ENCODE measurements around the gene TNNC2. TPM values are rescaled to one million over a fixed set of nuclear protein-coding genes. Genes with fewer than 3 reads are reported as not detected.

The TNNC2 gene
- total and polyA plus RNA-seq, 2 of the 8 experiments (the other 6 are each of a cell fraction or from before 2014, with no cell fraction given) = 5.7 to 7.6 TPM

- no peak overlapping the region for H3K27ac ChIP-seq (ENCODE audit: low read depth, low read length)
- H2BK120ac ChIP-seq (replicated peaks; ENCODE audit: low read depth, low read length) = peak overlapping the region; percentile 59
- H2BK15ac ChIP-seq (ENCODE audit: low read length) = no peak overlapping the region
- no peak overlapping the region for H4K8ac ChIP-seq (ENCODE audit: extremely low read depth, insufficient read depth, low read length)
- no peak overlapping the region for H2AFZ ChIP-seq (ENCODE audit: low read length)
- no peak overlapping the region for H3K14ac ChIP-seq (ENCODE audit: insufficient read length)
- 89% methylated on average over 5 of the region's 6 CpGs; no CpG with 5 or more reads in 1 of the 2 experiments for WGBS, 2 experiments (ENCODE audit: extremely low coverage in 1 of 2, insufficient coverage in 1 of 2, insufficient read length in 1 of 2, insufficient replicate concordance in 2 of 2, low coverage in 1 of 2, low lambda C conversion rate in 2 of 2, missing lambda C conversion rate in 1 of 2)
- H2BK12ac ChIP-seq (ENCODE audit: low read depth, low read length) = peak overlapping the region; percentile 90
- peak overlapping the region; percentile 48; the same call in 1 of the 2 replicates for H2BK20ac ChIP-seq (ENCODE audit: low read length)
- POLR2A ChIA-PET (ENCODE audit: partially characterized antibody) = interaction anchor here (1.1 to 9.9 kb wide), 11 partner anchors 12 to 101 kb away, joined by 3 to 178 read pairs (median 4); partner anchors contain the start of genes PCIF1, SNX21 and ZSWIM1
- no peak overlapping the region for H3K56ac ChIP-seq (replicated peaks; ENCODE audit: insufficient read length, low read depth, low read length)
- no peak overlapping the region; a peak in 1 of 4 replicates for H3K4me2 ChIP-seq (ENCODE audit: insufficient read depth in 1 of 2, low read depth in 2 of 2, low read length in 2 of 2)
- peaks cover 0 to 22% (median 0%) of the 10 kb centered on the region in 4 experiments; a peak in 3 of 8 replicates for H3K36me3 ChIP-seq (ENCODE audit: control insufficient read depth in 2 of 4, insufficient read depth in 4 of 4, low read length in 3 of 4)
- CTCF ChIA-PET (ENCODE audit: partially characterized antibody) = interaction anchor here (1.1 to 1.9 kb wide), 5 partner anchors 12 to 53 kb away, joined by 3 to 8 read pairs (median 5); no protein-coding TSS in a partner anchor
- H3K4me1 ChIP-seq (replicated peaks in 1 of 4; ENCODE audit: control insufficient read depth in 3 of 4, insufficient read depth in 4 of 4, low read length in 3 of 4) = peaks cover 4 to 16% (median 12%) of the 10 kb centered on the region in 4 experiments
- H3K18ac ChIP-seq (ENCODE audit: extremely low read depth, low read length) = no peak overlapping the region
- H2BK5ac ChIP-seq (ENCODE audit: low read depth, low read length) = peak overlapping the region; percentile 87; the same call in 1 of the 2 replicates
- H3K79me2 ChIP-seq (ENCODE audit: control insufficient read depth in 1 of 2, insufficient read depth in 2 of 2, low read length in 2 of 2) = peaks cover 0 to 23% of the 10 kb centered on the region in 2 experiments; a peak in 2 of 4 replicates
- FAIRE-seq = no peak
- no peak overlapping the region for H4K5ac ChIP-seq (ENCODE audit: insufficient read length, low read depth, low read length)
- H3K9me3 ChIP-seq (ENCODE audit: insufficient read depth in 2 of 2, low read depth in 1 of 2, low read length in 1 of 2) = no peaks in the 10 kb centered on the region
- H3K4me3 ChIP-seq (ENCODE audit: extremely low read depth in 1 of 4, insufficient read depth in 2 of 4, low read depth in 3 of 4, low read length in 4 of 4) = no peak overlapping the region
- no peak overlapping the region for H3K9ac ChIP-seq (replicated peaks in 1 of 4; ENCODE audit: extremely low read depth in 1 of 4, low read depth in 3 of 4, low read length in 3 of 4)
- H3K27me3 ChIP-seq (replicated peaks in 1 of 4; ENCODE audit: control insufficient read depth in 3 of 4, extremely low read depth in 1 of 4, insufficient read depth in 3 of 4, low read length in 3 of 4) = no peaks in the 10 kb centered on the region
- no peak overlapping the region for H2AK5ac ChIP-seq (ENCODE audit: low read depth, low read length)
- no peak overlapping the region for H4K91ac ChIP-seq (replicated peaks; ENCODE audit: insufficient read length, low read length)
- peaks cover 4% of the 10 kb centered on the region; the same call in 1 of the 2 replicates for H3K23me2 ChIP-seq (ENCODE audit: low read depth, low read length)
- no peaks in the 10 kb centered on the region; the same call in 1 of the 2 replicates for H3K79me1 ChIP-seq (ENCODE audit: low read depth, low read length)
- peak overlapping the region; percentile 45 for H3K4ac ChIP-seq (replicated peaks; ENCODE audit: insufficient read length, low read depth, low read length)
- no peaks in the 10 kb centered on the region for H4K20me1 ChIP-seq (replicated peaks in 1 of 2; ENCODE audit: control insufficient read depth in 1 of 2, insufficient read depth in 2 of 2, low read length in 2 of 2)
- DNase-seq (ENCODE audit: low read depth in 1 of 2, low spot score in 2 of 2) = no peak
- H3K23ac ChIP-seq (ENCODE audit: insufficient read length) = no peak overlapping the region
- TF ChIP-seq ATF3 (IDR thresholded peaks at IDR 0.05; ENCODE audit: insufficient read depth, low read depth, low read length) = no peak
- TF ChIP-seq KDM4A (IDR thresholded peaks at IDR 0.05; ENCODE audit: low read depth, low read length, severe bottlenecking) = no peak
- no peak for TF ChIP-seq TAF7 (optimal IDR thresholded peaks at IDR 0.05; ENCODE audit: borderline replicate concordance, low read depth, low read length)
- TF ChIP-seq SP1 (IDR thresholded peaks at IDR 0.05; ENCODE audit: low read depth, low read length) = no peak
- TF ChIP-seq JUN (IDR thresholded peaks at IDR 0.05; ENCODE audit: low read depth, low read length) = no peak
- no peak for TF ChIP-seq ATF2 (IDR thresholded peaks at IDR 0.05; ENCODE audit: low read length)
- TF ChIP-seq USF2 (IDR thresholded peaks at IDR 0.05; ENCODE audit: low read length) = no peak
- no peak for TF ChIP-seq POU5F1 (IDR thresholded peaks at IDR 0.05; ENCODE audit: low read depth, low read length)
- TF ChIP-seq RFX5 (IDR thresholded peaks at IDR 0.05; ENCODE audit: borderline replicate concordance, low read depth, low read length) = no peak
- no peak for TF ChIP-seq BACH1 (IDR thresholded peaks at IDR 0.05; ENCODE audit: low read length)
These were observed 25.2 kb upstream of the TNNC2 start for GRCh38 chr20:45852326-45852725.

Measured in H1 (cell line).